Measurements from ENCODE around the gene CAAP1. TPM values are rescaled to one million over a fixed set of nuclear protein-coding genes. Genes with fewer than 3 reads are reported as not detected.
"Not testable (repeated sequence)": the region's sequence is repeated elsewhere in the genome, so short reads cannot be mapped to it uniquely, and the experiment has no call there.

CAAP1 gene
- polyA plus RNA-seq, 1 donor, result 15.2 TPM

DNA sequence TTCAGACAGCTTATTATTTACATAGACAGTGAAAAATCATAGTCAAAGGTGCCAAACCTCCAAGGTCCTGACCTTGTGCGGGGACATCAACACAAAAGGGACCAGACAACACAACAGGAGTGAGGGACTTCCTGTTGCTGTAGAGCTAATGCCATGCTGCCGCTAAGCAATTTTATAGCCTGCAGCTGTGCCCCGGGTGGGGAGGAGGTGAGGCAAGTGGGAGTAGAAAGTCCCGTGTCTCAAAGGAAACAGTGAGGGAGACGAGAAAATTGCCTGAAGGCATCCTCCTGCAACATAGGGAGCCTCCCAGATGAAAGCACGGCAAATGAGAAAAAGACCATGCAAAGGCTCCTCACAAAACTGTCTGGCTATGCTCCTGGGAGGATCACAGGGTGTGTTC lies 58.8 kb downstream of the CAAP1 start:
- DNase-seq, result no peak

GRCh38 chr9:26828391-26828955 lies 64.1 kb downstream of the CAAP1 start:
- DNase-seq, result not testable (repeated sequence)

GRCh38 chr9:26814799-26815198 lies 77.8 kb downstream of the CAAP1 start:
- no peak for DNase-seq

DNA sequence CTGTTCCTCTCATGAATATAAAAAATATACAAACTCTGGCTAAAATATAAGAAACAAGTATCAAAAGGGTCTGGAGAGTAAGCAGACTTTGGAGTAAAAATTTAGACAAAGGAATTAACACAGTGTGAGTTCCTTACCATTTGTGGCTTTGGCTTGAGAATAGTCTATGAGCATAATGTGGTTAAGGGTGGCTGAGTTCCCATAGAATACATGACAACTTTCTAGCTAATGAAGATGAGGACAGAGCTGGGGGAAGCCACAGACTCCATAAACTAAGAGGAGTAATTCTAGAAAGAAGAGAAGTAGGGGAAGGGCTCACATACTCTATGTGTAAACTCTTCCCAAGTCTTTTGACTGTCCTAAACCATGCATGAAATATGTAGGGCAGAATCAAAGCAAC lies 79.4 kb downstream of the CAAP1 start:
- no peak for DNase-seq

DNA sequence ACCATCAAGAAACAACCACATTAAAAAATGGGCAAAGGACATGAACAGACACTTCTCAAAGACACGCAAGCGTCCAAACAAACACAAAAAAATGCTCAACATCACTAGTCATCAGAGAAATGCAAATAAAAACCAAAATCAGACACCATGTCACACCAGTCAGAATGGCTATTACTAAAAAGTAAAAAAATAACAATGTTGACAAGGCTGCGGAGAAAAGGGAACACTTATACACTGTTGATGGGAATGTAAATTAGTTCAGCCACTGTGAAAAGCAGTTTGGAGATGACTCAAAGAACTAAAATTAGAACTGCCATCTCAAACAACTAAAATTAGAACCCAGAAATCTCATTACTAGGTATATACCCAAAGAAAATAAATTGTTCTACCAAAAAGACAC lies 80.4 kb downstream of the CAAP1 start:
- DNase-seq, result no peak

DNA sequence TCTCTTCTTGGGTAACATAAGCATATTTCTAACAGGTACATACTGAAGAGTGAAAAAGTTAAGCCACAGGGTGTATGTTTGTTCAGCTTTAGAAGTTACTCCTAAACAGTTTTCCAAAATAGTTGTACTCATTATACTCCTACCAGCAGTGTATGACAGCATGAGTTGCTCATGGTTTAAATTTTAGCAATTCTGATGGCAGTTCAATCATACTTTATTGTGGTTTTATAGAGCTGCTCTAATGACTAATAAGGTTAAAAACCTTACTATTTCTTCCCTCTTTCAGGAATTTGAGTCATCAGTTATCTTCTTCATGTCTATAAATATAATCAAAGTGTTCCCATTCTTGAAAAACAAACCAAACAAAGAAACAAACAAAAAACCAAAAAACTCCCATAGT lies 81.5 kb downstream of the CAAP1 start:
- no peak for DNase-seq

DNA sequence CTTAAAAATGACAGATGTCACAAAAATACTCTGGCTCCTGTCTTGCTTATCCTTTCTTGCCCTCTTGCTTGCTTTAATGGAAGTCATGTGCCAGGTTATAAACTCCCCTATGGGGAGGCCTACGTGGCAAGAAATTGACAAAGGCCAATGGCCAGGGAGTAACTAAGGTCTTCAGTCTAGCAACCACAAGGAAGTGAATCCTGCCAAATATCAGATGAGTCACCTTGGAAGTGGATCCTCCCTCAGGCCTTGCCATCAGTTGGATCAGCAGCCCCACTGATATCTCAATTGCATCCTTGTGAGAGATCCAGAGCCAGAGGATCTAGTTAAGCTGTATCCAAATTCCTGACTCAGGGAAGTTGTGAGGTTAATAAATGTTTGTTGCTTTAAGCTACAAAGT lies 82.8 kb downstream of the CAAP1 start:
- no peak for DNase-seq

GRCh38 chr9:26807161-26807560 lies 85.4 kb downstream of the CAAP1 start:
- no peak for DNase-seq

GRCh38 chr9:26802921-26803320 lies 89.7 kb downstream of the CAAP1 start:
- DNase-seq, result no peak

GRCh38 chr9:26801772-26802171 lies 90.8 kb downstream of the CAAP1 start:
- DNase-seq, result no peak

GRCh38 chr9:26800322-26800721 lies 92.3 kb downstream of the CAAP1 start:
- DNase-seq, result no peak

DNA sequence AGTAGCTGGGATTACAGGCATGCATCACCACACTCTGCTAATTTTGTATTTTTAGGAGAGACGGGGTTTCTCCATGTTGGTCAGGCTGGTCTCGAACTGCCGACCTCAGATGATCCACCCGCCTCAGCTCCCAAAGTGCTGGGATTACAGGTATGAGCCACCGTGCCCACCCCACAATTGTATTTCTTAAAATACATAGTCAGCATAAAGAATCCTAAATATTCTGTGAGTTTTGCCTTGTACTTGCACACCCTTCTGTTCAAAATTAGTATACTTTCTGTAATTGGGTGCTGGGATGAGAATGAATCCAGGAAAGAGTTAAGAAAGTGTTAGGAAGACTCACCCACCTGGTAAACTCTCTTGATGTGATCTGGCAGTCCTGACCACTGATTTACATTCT lies 101.3 kb downstream of the CAAP1 start:
- DNase-seq, result no peak

Other genes starting within 250 kb of the CAAP1 start
- gene PLAA, start 54.4 kb upstream of the CAAP1 start, polyA plus RNA-seq (ENCODE audit: insufficient read length), result 32.5 TPM
- 13.4 TPM for gene IFT74, start 63.6 kb upstream of the CAAP1 start, polyA plus RNA-seq (ENCODE audit: insufficient read length)
- 0.13 TPM for gene LRRC19, start 112.9 kb upstream of the CAAP1 start, polyA plus RNA-seq (ENCODE audit: insufficient read length)
- gene TEK, start 216.4 kb upstream of the CAAP1 start, polyA plus RNA-seq (ENCODE audit: insufficient read length), result 15.0 TPM

Measured in hindlimb muscle (tissue), 1 donor.